PC-3 (cell line): ENCODE measurements around the gene RRAS. TPM values are rescaled to one million over a fixed set of nuclear protein-coding genes. Genes with fewer than 3 reads are reported as not detected.
A peak's percentile ranks its signal among the peaks of the same experiment; 100 is the strongest.

Experiments
- ATAC-seq: fragments of 200-7000 bp; cut with Tn5 transposase; 2 replicates; pipeline ENCODE4 v1.9.1; 2020; ENCODE audit warnings: mild to moderate bottlenecking, moderate library complexity
- BruUV-seq: library from RNA; stranded (reverse); fragments of 400-500 nt; replicated peaks from 2 replicates; lab custom pipeline; 2021; lab: Mats Ljungman, UMichigan
- CTCF ChIA-PET: fragments of 300-600 bp; sonication (Branson Sonifier 250); formaldehyde crosslinking; loops from one replicate; lab custom pipeline; 2022; ENCODE audit warnings: antibody characterized with exemption; lab: Charles Lee
- POLR2A ChIA-PET: fragments of 300-600 bp; sonication (Branson Sonifier 250); formaldehyde crosslinking; loops from one replicate; lab custom pipeline; 2022; ENCODE audit warnings: antibody characterized with exemption; ENCODE audit not compliant: unreplicated experiment; lab: Charles Lee
- DNase-seq: peaks from one replicate; pipeline ENCODE4 v3.0.0-alpha.2; 2015
- H2AFZ ChIP-seq: fragments of 300-600 bp; sonication (generic); 2 replicates; pipeline ENCODE4 v1.6.0; 2016; ENCODE audit warnings: antibody characterized with exemption, low read length
- H3F3A ChIP-seq: fragments of 300-600 bp; sonication (generic); one replicate; pipeline ENCODE4 v1.6.0; 2017; ENCODE audit warnings: antibody characterized with exemption, low read length, control low read depth, mild to moderate bottlenecking; ENCODE audit not compliant: unreplicated experiment
- H3K27ac ChIP-seq: fragments of 300-600 bp; sonication (generic); 2 replicates; pipeline ENCODE4 v1.5.1; 2016; ENCODE audit warnings: mild to moderate bottlenecking, low read length
- H3K27me3 ChIP-seq: fragments of 300-600 bp; sonication (generic); 2 replicates; pipeline ENCODE4 v1.6.1; 2016; ENCODE audit warnings: low read length, mixed read lengths
- H3K36me3 ChIP-seq: fragments of 300-600 bp; sonication (generic); 2 replicates; pipeline ENCODE4 v1.6.1; 2016; ENCODE audit warnings: low read depth, mixed run types, low read length, mixed read lengths
- H3K4me1 ChIP-seq: fragments of 300-600 bp; sonication (generic); 2 replicates; pipeline ENCODE4 v1.5.1; 2016; ENCODE audit warnings: low read length; ENCODE audit not compliant: insufficient read depth
- H3K4me2 ChIP-seq: fragments of 300-600 bp; sonication (generic); 2 replicates; pipeline ENCODE4 v1.6.0; 2016; ENCODE audit warnings: low read length
- H3K4me3 ChIP-seq: fragments of 300-600 bp; sonication (generic); 2 replicates; pipeline ENCODE4 v1.5.1; 2016; ENCODE audit warnings: mild to moderate bottlenecking, low read length, mixed read lengths
- H3K79me2 ChIP-seq: fragments of 300-600 bp; sonication (generic); 2 replicates; pipeline ENCODE4 v1.6.1; 2017; ENCODE audit warnings: low read length, mixed read lengths
- H3K9ac ChIP-seq: fragments of 300-600 bp; sonication (generic); 2 replicates; pipeline ENCODE4 v1.6.0; 2016; ENCODE audit warnings: mild to moderate bottlenecking, low read length
- H3K9me2 ChIP-seq: fragments of 300-600 bp; sonication (generic); replicated peaks from 2 replicates; pipeline ENCODE4 v1.6.1; 2016; ENCODE audit warnings: mixed run types, low read length, mixed read lengths
- H3K9me3 ChIP-seq: fragments of 300-600 bp; sonication (generic); 2 replicates; pipeline ENCODE4 v1.6.1; 2016; ENCODE audit warnings: low read length, mixed read lengths
- H4K20me1 ChIP-seq: fragments of 300-600 bp; sonication (generic); 2 replicates; pipeline ENCODE4 v1.6.1; 2016; ENCODE audit warnings: low read length, mixed read lengths
- EZH2 ChIP-seq: fragments of 300-600 bp; sonication (generic); IDR thresholded peaks from one replicate; pipeline ENCODE4 v1.6.1; 2017; ENCODE audit warnings: antibody characterized with exemption, mild to moderate bottlenecking, low read length; ENCODE audit not compliant: unreplicated experiment
- EZH2phosphoT487 ChIP-seq: fragments of 300-600 bp; sonication (generic); IDR thresholded peaks from 2 replicates; pipeline ENCODE4 v1.6.1; 2018; ENCODE audit warnings: mild to moderate bottlenecking, antibody characterized with exemption, low read length, borderline replicate concordance
- intact Hi-C: fragments of 100-400 bp; cut with micrococcal nuclease; formaldehyde crosslinking; loops from 2 replicates; pipeline ENCODE4 v1.9.0; 2023
- total RNA-seq: library from RNA; depleted of rRNA; stranded (reverse); fragments of >200 nt; gene quantifications from 2 replicates; pipeline ENCODE4 v1.2.3, GENCODE V29; 2014
- TF ChIP-seq, protein P1 (sequence below): fragments of 300-600 bp; sonication (generic); conservative IDR thresholded peaks from 2 replicates; pipeline ENCODE4 v1.5.1; 2017; ENCODE audit warnings: antibody characterized with exemption, low read depth, mild to moderate bottlenecking, low read length

Gene RRAS
- total RNA-seq, 1 experiment from 2014 or later, result 32.0 TPM

DNA sequence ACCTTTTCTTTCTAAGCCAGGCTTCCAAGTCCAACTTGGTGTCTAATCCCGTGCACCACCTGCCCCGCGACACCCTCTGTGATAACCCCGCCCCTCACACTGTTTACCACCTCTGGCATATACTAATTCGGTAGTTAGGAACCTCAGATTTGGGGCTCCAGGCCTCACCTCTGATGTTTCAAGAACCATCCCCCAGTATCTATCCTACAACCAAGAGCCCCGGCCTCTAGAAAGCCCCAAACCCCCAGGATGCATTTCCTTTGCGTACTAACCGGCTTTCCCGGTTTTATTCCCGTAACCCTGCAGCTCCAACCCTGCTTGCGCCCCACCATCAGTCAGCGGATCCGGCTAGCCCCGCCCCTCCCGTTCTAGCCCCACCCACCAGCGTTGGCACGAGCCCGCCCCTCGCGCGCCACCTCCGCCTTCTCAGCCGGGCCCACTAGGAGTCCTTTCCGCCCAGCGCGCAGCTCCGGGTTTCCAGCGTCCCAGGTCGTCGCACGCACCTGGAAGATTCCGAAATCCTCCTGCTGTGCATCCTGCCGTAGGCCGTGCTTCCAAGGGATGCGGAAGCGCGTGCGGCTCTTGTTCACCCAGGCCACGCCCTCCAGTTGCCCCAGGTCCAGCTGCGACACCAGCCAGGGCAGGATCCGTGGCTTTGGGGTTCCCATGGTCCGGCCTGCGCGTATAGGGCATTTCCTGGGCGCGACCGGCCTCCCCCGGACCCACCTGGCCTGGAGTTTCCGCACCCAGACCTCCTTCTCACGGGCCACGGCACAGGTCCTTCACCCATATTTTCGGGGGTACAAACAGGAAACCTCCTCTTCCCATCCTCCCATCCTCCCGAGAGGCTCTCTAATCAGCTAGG, 24.5 kb upstream of the RRAS start:
- H3K4me1 ChIP-seq, result peaks cover 18% of the 10 kb centered on the region
- intact Hi-C loops, result loop anchor here (1.0 to 2.0 kb wide), 3 partner anchors 12 to 74 kb away; partner anchors contain the start of genes PRR12 and RRAS
- H3K9ac ChIP-seq, result peak overlapping the region; percentile 84
- peaks cover 36% of the 10 kb centered on the region for H3K79me2 ChIP-seq
- BruUV-seq, result TSS peak; percentile 4
- peaks cover 3% of the 10 kb centered on the region; the same call in 1 of the 2 replicates for H4K20me1 ChIP-seq
- peak overlapping the region; percentile 89 for H3K4me3 ChIP-seq
- H3K36me3 ChIP-seq, result peaks cover 14% of the 10 kb centered on the region
- no peaks in the 10 kb centered on the region for H3K9me2 ChIP-seq
- H3K27me3 ChIP-seq, result no peaks in the 10 kb centered on the region
- H3K27ac ChIP-seq, result peak overlapping the region; percentile 60
- peak overlapping the region; percentile 88 for H2AFZ ChIP-seq
- peak; percentile 97 for DNase-seq
- TF ChIP-seq EZH2phosphoT487 (no peak), EZH2 (no peak)
- TF ChIP-seq, protein P1, sequence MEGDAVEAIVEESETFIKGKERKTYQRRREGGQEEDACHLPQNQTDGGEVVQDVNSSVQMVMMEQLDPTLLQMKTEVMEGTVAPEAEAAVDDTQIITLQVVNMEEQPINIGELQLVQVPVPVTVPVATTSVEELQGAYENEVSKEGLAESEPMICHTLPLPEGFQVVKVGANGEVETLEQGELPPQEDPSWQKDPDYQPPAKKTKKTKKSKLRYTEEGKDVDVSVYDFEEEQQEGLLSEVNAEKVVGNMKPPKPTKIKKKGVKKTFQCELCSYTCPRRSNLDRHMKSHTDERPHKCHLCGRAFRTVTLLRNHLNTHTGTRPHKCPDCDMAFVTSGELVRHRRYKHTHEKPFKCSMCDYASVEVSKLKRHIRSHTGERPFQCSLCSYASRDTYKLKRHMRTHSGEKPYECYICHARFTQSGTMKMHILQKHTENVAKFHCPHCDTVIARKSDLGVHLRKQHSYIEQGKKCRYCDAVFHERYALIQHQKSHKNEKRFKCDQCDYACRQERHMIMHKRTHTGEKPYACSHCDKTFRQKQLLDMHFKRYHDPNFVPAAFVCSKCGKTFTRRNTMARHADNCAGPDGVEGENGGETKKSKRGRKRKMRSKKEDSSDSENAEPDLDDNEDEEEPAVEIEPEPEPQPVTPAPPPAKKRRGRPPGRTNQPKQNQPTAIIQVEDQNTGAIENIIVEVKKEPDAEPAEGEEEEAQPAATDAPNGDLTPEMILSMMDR, result no peak
- H3F3A ChIP-seq, result no peaks in the 10 kb centered on the region
- no peaks in the 10 kb centered on the region for H3K9me3 ChIP-seq
- POLR2A ChIA-PET, result interaction anchor here (0.6 to 1.1 kb wide), 6 partner anchors 24 to 102 kb away, joined by 3 to 5 read pairs (median 4); partner anchors contain the start of genes AP2A1, CPT1C and RRAS
- H3K4me2 ChIP-seq, result peak overlapping the region; percentile 98
- peak; percentile 62 for ATAC-seq
- CTCF ChIA-PET, result interaction anchor here (0.6 kb wide), 1 partner anchor 93 kb away, joined by 3 read pairs; no protein-coding TSS in a partner anchor

DNA sequence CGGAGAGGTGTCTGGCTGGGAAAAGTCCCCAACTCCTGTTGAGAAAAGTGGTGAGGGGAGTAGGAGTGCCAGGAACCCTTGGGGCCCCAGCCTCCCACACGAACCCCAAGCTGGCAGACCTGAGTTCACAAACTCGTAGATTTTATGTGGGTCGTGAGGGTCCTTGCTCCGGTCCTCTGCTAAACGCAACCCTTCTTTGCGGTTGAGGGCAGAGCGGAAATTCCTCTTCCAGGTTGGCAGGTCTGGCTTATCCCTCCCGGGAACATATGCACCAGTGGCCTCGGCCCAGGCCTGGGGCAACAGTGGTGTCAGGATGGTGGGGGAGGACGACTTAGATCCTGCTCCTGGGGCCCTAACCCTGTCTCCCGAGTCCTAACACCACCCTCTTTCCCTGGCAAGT, 23.3 kb upstream of the RRAS start:
- no peak overlapping the region for H3K27ac ChIP-seq
- CTCF ChIA-PET, result no interaction called here
- DNase-seq, result no peak
- intact Hi-C loops, result no loop called here
- peaks cover 3% of the 10 kb centered on the region; the same call in 1 of the 2 replicates for H4K20me1 ChIP-seq
- H3K9ac ChIP-seq, result no peak overlapping the region
- H3K79me2 ChIP-seq, result peaks cover 36% of the 10 kb centered on the region
- no peak for ATAC-seq
- H3K9me2 ChIP-seq, result no peaks in the 10 kb centered on the region
- TF ChIP-seq EZH2phosphoT487 (no peak), EZH2 (no peak)
- TF ChIP-seq, protein P1, result no peak
- H3K4me1 ChIP-seq, result peaks cover 18% of the 10 kb centered on the region
- H3F3A ChIP-seq, result no peaks in the 10 kb centered on the region
- H3K27me3 ChIP-seq, result no peaks in the 10 kb centered on the region
- BruUV-seq, result no TSS peak
- H3K4me2 ChIP-seq, result no peak overlapping the region
- no peak overlapping the region for H2AFZ ChIP-seq
- peaks cover 24% of the 10 kb centered on the region for H3K36me3 ChIP-seq
- POLR2A ChIA-PET, result no interaction called here
- no peak overlapping the region for H3K4me3 ChIP-seq
- no peaks in the 10 kb centered on the region for H3K9me3 ChIP-seq
